GM12878 (cell line): ENCODE data around the gene RABL6. TPM values are rescaled to one million over a fixed set of nuclear protein-coding genes. Genes with fewer than 3 reads are reported as not detected.

ENCODE experiments used
- ATAC-seq: fragments of 200-7000 bp; cut with Tn5 transposase; 3 replicates; pipeline ENCODE4 v1.9.1; 2020; ENCODE audit warnings: mild to moderate bottlenecking, moderate library complexity
- BruUV-seq: library from RNA; stranded (reverse); fragments of 400-500 nt; replicated peaks from 2 replicates; lab custom pipeline; 2021; lab: Mats Ljungman, UMichigan
- CTCF ChIA-PET: fragments of 300-600 bp; sonication (Branson Sonifier 250); formaldehyde crosslinking; extraction: SDS; loops from one replicate; lab custom pipeline; 2021; ENCODE audit warnings: inconsistent platforms; lab: Yijun Ruan, JAX
- POLR2A ChIA-PET: fragments of 350-600 bp; formaldehyde crosslinking; extraction: SDS; loops from one replicate; lab custom pipeline; 2021; ENCODE audit warnings: inconsistent platforms; lab: Charles Lee
- RAD21 ChIA-PET: fragments of 300-600 bp; sonication (Branson Sonifier 250); formaldehyde crosslinking; loops from one replicate; lab custom pipeline; 2023; ENCODE audit warnings: antibody characterized with exemption; ENCODE audit not compliant: unreplicated experiment; lab: Charles Lee
- SMC1A ChIA-PET: fragments of 300-600 bp; sonication (Branson Sonifier 250); formaldehyde crosslinking; loops from one replicate; lab custom pipeline; 2023; ENCODE audit not compliant: unreplicated experiment, uncharacterized antibody; lab: Charles Lee
- DNase-seq: peaks from one replicate; pipeline ENCODE4 v3.0.0-alpha.2; 2011; ENCODE audit warnings: low read depth, low spot score
- FAIRE-seq: peaks from 3 replicates; lab custom pipeline; 2011; peaks lifted over from hg19 to GRCh38; lab: Jason Lieb, UNC
- H2AFZ ChIP-seq: 2 replicates; pipeline ENCODE4 v1.6.0; 2011; ENCODE audit warnings: low read depth, low read length, control low read depth; ENCODE audit not compliant: control insufficient read depth
- H3K27ac ChIP-seq: 2 replicates; pipeline ENCODE4 v1.5.1; 2011; ENCODE audit warnings: control low read depth; ENCODE audit not compliant: control insufficient read depth, insufficient read depth
- H3K27me3 ChIP-seq, 2 experiments: replicated peaks in 1 of 2; 2 replicates each; pipeline versions ENCODE4 v1.6.0 to v1.6.1; 2011; ENCODE audit warnings: low read length in 1 of 2; ENCODE audit not compliant: control insufficient read depth in 2 of 2, insufficient read depth in 2 of 2
- H3K36me3 ChIP-seq, 2 experiments: 2 replicates each; pipeline ENCODE4 v1.5.1; 2011; ENCODE audit warnings: low read length in 1 of 2; ENCODE audit not compliant: control insufficient read depth in 2 of 2, insufficient read depth in 2 of 2
- H3K4me1 ChIP-seq: 2 replicates; pipeline ENCODE4 v1.6.1; 2011; ENCODE audit warnings: mild to moderate bottlenecking, low read length, moderate library complexity, mixed read lengths; ENCODE audit not compliant: control insufficient read depth, insufficient read depth
- H3K4me2 ChIP-seq: 2 replicates; pipeline ENCODE4 v1.6.0; 2011; ENCODE audit warnings: control low read depth; ENCODE audit not compliant: control insufficient read depth, insufficient read depth
- H3K4me3 ChIP-seq: fragments of 200-600 bp; sonication (generic); 2 replicates; pipeline ENCODE4 v1.5.1; 2016
- H3K79me2 ChIP-seq: 2 replicates; pipeline ENCODE4 v1.6.0; 2011; ENCODE audit warnings: low read length; ENCODE audit not compliant: control insufficient read depth, insufficient read depth
- H3K9ac ChIP-seq: 2 replicates; pipeline ENCODE4 v1.8.0; 2011; ENCODE audit warnings: low read length, control low read depth, mixed read lengths; ENCODE audit not compliant: control insufficient read depth, insufficient read depth
- H3K9me3 ChIP-seq: replicated peaks from 3 replicates; pipeline ENCODE4 v1.5.1; 2011; ENCODE audit warnings: mild to moderate bottlenecking, low read length; ENCODE audit not compliant: control insufficient read depth, insufficient read depth
- H4K20me1 ChIP-seq: 2 replicates; pipeline ENCODE4 v1.6.0; 2011; ENCODE audit not compliant: control insufficient read depth, insufficient read depth
- ATF7 ChIP-seq: fragments of 450-650 bp; IDR thresholded peaks from 2 replicates; pipeline ENCODE4 v1.6.1; 2016; ENCODE audit warnings: low read depth, mild to moderate bottlenecking
- CEBPZ ChIP-seq: fragments of 150-350 bp; IDR thresholded peaks from 2 replicates; pipeline ENCODE4 v1.6.1; 2016; ENCODE audit warnings: low read depth, low read length
- CHD1 ChIP-seq: IDR thresholded peaks from 2 replicates; pipeline ENCODE4 v1.6.1; 2012; ENCODE audit warnings: low read depth, low read length, improper control_type of control experiment
- EED ChIP-seq: sonication (generic); IDR thresholded peaks from 2 replicates; pipeline ENCODE4 v1.6.1; 2016; ENCODE audit warnings: antibody characterized with exemption, low read depth
- IRF4 ChIP-seq: IDR thresholded peaks from 2 replicates; pipeline ENCODE4 v1.6.1; 2011; ENCODE audit warnings: low read depth, low read length
- MEF2A ChIP-seq: IDR thresholded peaks from 2 replicates; pipeline ENCODE4 v1.6.1; 2011; ENCODE audit warnings: low read depth, mild to moderate bottlenecking, low read length, moderate library complexity; ENCODE audit not compliant: insufficient read depth
- MYC ChIP-seq: IDR thresholded peaks from 2 replicates; pipeline ENCODE4 v1.6.1; 2011; ENCODE audit warnings: mild to moderate bottlenecking, low read length, moderate library complexity, inconsistent platforms; ENCODE audit not compliant: insufficient read depth, insufficient replicate concordance, insufficient read length, severe bottlenecking
- NR2F1 ChIP-seq: fragments of 450-650 bp; conservative IDR thresholded peaks from 2 replicates; pipeline ENCODE4 v1.6.1; 2017; ENCODE audit warnings: mild to moderate bottlenecking
- POLR2A ChIP-seq: IDR thresholded peaks from 2 replicates; pipeline ENCODE4 v1.6.1; 2011; ENCODE audit warnings: low read depth, mild to moderate bottlenecking, low read length
- POLR2AphosphoS2 ChIP-seq: IDR thresholded peaks from 2 replicates; pipeline ENCODE4 v1.6.1; 2011; ENCODE audit warnings: low read depth, mild to moderate bottlenecking, low read length, improper control_type of control experiment, moderate library complexity
- POLR2AphosphoS5 ChIP-seq: IDR thresholded peaks from 2 replicates; pipeline ENCODE4 v1.6.1; 2011; ENCODE audit warnings: mild to moderate bottlenecking, low read length, inconsistent platforms
- POU2F2 ChIP-seq: IDR thresholded peaks from 3 replicates; pipeline ENCODE4 v1.6.1; 2011; ENCODE audit warnings: low read depth, mild to moderate bottlenecking, low read length, borderline replicate concordance
- PRDM15 ChIP-seq: fragments of 450-650 bp; formaldehyde crosslinking; IDR thresholded peaks from 2 replicates; pipeline ENCODE4 v1.4.0; 2020; ENCODE audit warnings: mild to moderate bottlenecking, moderate library complexity
- SIX5 ChIP-seq: IDR thresholded peaks from 2 replicates; pipeline ENCODE4 v1.6.1; 2011; ENCODE audit warnings: mild to moderate bottlenecking, low read depth, low read length, moderate library complexity; ENCODE audit not compliant: severe bottlenecking
- SMAD1 ChIP-seq: fragments of 450-650 bp; IDR thresholded peaks from 2 replicates; pipeline ENCODE4 v1.6.1; 2018; ENCODE audit warnings: mild to moderate bottlenecking, low read depth; ENCODE audit not compliant: partially characterized antibody
- STAT1 ChIP-seq: fragments of 450-650 bp; conservative IDR thresholded peaks from 2 replicates; pipeline ENCODE4 v1.6.1; 2014; ENCODE audit warnings: antibody characterized with exemption, mild to moderate bottlenecking
- WGBS: methylation state at CpG from one replicate; pipeline ENCODE4 v1.1.6; 2016; ENCODE audit warnings: low lambda C conversion rate; ENCODE audit not compliant: insufficient replicate concordance, insufficient coverage; ENCODE audit errors: missing lambda C conversion rate; 5-methylcytosine and 5-hydroxymethylcytosine counted together
- in situ Hi-C: fragments of 300-500 bp; cut with MboI; formaldehyde crosslinking; loops from 9 replicates; pipeline ENCODE4 v1.14.3; 2018; ENCODE audit warnings: mixed read lengths
- intact Hi-C: fragments of 100-400 bp; cut with micrococcal nuclease; formaldehyde crosslinking; loops from one replicate; pipeline ENCODE4 v1.14.2; 2022; ENCODE audit not compliant: unreplicated experiment
- polyA plus RNA-seq, 11 experiments: library from polyadenylated mRNA; depleted of rRNA in 4 of 11; unstranded in 6 of 11; stranded (reverse) in 5 of 11; fragments of >200 nt; fragmentation: Nextera tagmentation in 4 of 11; fragmentation: Illumina TruSeq in 1 of 11; extraction: Ambion mirVana in 4 of 11; extraction: Trizol in 1 of 11; gene quantifications; 1 replicate in 1 of 11; 2 replicates in 10 of 11; pipeline versions ENCODE4 v1.2.1 to v1.2.3, GENCODE V29; 2011 to 2016; ENCODE audit warnings: inconsistent platforms in 2 of 11, missing spikeins in 2 of 11, low read depth in 1 of 11
- total RNA-seq, 4 experiments: library from RNA; depleted of rRNA in 3 of 4; stranded (reverse); fragments of >200 nt in 3 of 4; fragmentation: Illumina TruSeq in 1 of 4; extraction: Trizol in 1 of 4; gene quantifications; 2 replicates each; pipeline versions ENCODE4 v1.2.1 to v1.2.3, GENCODE V29; 2013 to 2021

The RABL6 gene
- total and polyA plus RNA-seq, 10 of the 15 experiments (the other 5 are each of a cell fraction or from before 2014, with no cell fraction given) = 1.4 to 134 (median 42.7) TPM

- H3K36me3 ChIP-seq = peaks cover 4 to 8% of the 10 kb centered on the region in 2 experiments; a peak in 3 of 4 replicates
- intact Hi-C loops = loop anchor here (5.0 kb wide), 1 partner anchor 91 kb away; the partner anchor contains the start of gene FBXW5
- H3K4me2 ChIP-seq = no peak overlapping the region
- ChIA-PET SMC1A (no interaction called here), CTCF (interaction anchor here (0.6 to 1.2 kb wide), 2 partner anchors 47 to 54 kb away, joined by 3 to 4 read pairs; no protein-coding TSS in a partner anchor), POLR2A (interaction anchor here (1.0 kb wide), 1 partner anchor 40 kb away, joined by 3 read pairs; no protein-coding TSS in a partner anchor), RAD21 (no interaction called here)
- TF ChIP-seq MEF2A (no peak), PRDM15 (no peak), CHD1 (no peak), POLR2A (peak; percentile 34; the same call in 1 of the 2 replicates), SMAD1 (no peak), CEBPZ (no peak), POLR2AphosphoS2 (peak; percentile 22; the same call in 1 of the 2 replicates), POU2F2 (peak; percentile 12; the same call in 1 of the 3 replicates), MYC (no peak), NR2F1 (no peak), POLR2AphosphoS5 (no peak), STAT1 (no peak), ATF7 (no peak), IRF4 (no peak), SIX5 (no peak), EED (no peak)
- no peak for ATAC-seq
- no peak overlapping the region for H3K27ac ChIP-seq
- no peak overlapping the region for H3K4me3 ChIP-seq
- no peak overlapping the region for H3K9ac ChIP-seq
- peaks cover 10% of the 10 kb centered on the region; the same call in 1 of the 2 replicates for H3K79me2 ChIP-seq
- no peaks in the 10 kb centered on the region; the same call in 1 of the 2 replicates for H4K20me1 ChIP-seq
- no TSS peak for BruUV-seq
- no peak for FAIRE-seq
- peaks cover 7% of the 10 kb centered on the region for H3K4me1 ChIP-seq
- no peak overlapping the region for H2AFZ ChIP-seq
- WGBS = 78% methylated on average over 23 of the region's 23 CpGs
- in situ Hi-C loops = no loop called here
- H3K9me3 ChIP-seq = peaks cover 4% of the 10 kb centered on the region; the same call in 1 of the 3 replicates
- DNase-seq = no peak
- H3K27me3 ChIP-seq = no peaks in the 10 kb centered on the region; a peak in 1 of 4 replicates
These were observed 43.4 kb downstream of the RABL6 start for GRCh38 chr9:136850866-136851775.
